ENCODE results near the gene CLMP.

DNA sequence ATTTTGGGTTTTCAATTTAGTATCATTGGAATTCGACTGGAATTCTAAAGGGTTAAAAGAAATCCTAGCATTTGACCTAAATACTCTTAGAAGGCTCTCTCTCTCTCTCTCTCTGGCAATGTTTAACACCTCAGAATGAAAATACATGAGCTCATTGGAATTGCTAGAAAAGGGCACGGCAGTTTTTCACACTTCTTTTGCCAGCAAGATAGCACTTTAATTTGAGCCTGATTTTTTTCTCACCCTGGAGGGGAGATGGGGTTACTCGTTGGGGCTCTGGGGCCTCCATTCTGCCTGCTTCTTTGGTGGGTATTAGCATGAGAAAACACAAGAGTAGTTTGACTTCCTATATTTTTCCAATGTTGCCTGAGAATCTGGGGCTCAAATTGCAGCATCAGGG is 22.8 kb upstream of the CLMP start:
- no peak for TF ChIP-seq CREB1 (IDR thresholded peaks at IDR 0.05; ENCODE audit: low read depth)
- no peak for TF ChIP-seq EGR1 (IDR thresholded peaks at IDR 0.05)
- TF ChIP-seq EP300 (IDR thresholded peaks at IDR 0.05; ENCODE audit: borderline replicate concordance): no peak
- no peak for TF ChIP-seq TCF12 (IDR thresholded peaks at IDR 0.05; ENCODE audit: low read depth)
- no peak for TF ChIP-seq YY1 (IDR thresholded peaks at IDR 0.05; ENCODE audit: low read depth)
- no peak for TF ChIP-seq RAD21 (IDR thresholded peaks at IDR 0.05; ENCODE audit: low read depth)
- no peak for TF ChIP-seq NFIC (IDR thresholded peaks at IDR 0.05)
- TF ChIP-seq CEBPB (IDR thresholded peaks at IDR 0.05): no peak
- no peak for TF ChIP-seq MAX (IDR thresholded peaks at IDR 0.05)
- no peak for TF ChIP-seq TEAD4 (IDR thresholded peaks at IDR 0.05)
- TF ChIP-seq, protein P1, sequence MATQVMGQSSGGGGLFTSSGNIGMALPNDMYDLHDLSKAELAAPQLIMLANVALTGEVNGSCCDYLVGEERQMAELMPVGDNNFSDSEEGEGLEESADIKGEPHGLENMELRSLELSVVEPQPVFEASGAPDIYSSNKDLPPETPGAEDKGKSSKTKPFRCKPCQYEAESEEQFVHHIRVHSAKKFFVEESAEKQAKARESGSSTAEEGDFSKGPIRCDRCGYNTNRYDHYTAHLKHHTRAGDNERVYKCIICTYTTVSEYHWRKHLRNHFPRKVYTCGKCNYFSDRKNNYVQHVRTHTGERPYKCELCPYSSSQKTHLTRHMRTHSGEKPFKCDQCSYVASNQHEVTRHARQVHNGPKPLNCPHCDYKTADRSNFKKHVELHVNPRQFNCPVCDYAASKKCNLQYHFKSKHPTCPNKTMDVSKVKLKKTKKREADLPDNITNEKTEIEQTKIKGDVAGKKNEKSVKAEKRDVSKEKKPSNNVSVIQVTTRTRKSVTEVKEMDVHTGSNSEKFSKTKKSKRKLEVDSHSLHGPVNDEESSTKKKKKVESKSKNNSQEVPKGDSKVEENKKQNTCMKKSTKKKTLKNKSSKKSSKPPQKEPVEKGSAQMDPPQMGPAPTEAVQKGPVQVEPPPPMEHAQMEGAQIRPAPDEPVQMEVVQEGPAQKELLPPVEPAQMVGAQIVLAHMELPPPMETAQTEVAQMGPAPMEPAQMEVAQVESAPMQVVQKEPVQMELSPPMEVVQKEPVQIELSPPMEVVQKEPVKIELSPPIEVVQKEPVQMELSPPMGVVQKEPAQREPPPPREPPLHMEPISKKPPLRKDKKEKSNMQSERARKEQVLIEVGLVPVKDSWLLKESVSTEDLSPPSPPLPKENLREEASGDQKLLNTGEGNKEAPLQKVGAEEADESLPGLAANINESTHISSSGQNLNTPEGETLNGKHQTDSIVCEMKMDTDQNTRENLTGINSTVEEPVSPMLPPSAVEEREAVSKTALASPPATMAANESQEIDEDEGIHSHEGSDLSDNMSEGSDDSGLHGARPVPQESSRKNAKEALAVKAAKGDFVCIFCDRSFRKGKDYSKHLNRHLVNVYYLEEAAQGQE (IDR thresholded peaks at IDR 0.05; ENCODE audit: low read depth): no peak
- TF ChIP-seq ZBTB7A (IDR thresholded peaks at IDR 0.05; ENCODE audit: low read depth): no peak
